HG03064 (cell line): ENCODE data around the gene HOMER2.
A peak's percentile ranks its signal among the peaks of the same experiment; 100 is the strongest.
"Not testable (repeated sequence)": the region's sequence is repeated elsewhere in the genome, so short reads cannot be mapped to it uniquely, and the experiment has no call there.

Experiments
- ATAC-seq: cut with Tn5 transposase; IDR thresholded peaks from one replicate; pipeline ENCODE4 v1.9.1; 2021; ENCODE audit warnings: low read depth; ENCODE audit not compliant: unreplicated experiment

Gene HOMER2

GRCh38 chr15:82840166-82840565 is 112.4 kb downstream of the HOMER2 start:
- ATAC-seq, result no peak

GRCh38 chr15:82839136-82839535 is 113.4 kb downstream of the HOMER2 start:
- no peak for ATAC-seq

GRCh38 chr15:82838096-82838735 is 114.3 kb downstream of the HOMER2 start:
- no peak for ATAC-seq

- ATAC-seq, result no peak
Measured at GRCh38 chr15:82835391-82835917, 117.1 kb downstream of the HOMER2 start.

DNA sequence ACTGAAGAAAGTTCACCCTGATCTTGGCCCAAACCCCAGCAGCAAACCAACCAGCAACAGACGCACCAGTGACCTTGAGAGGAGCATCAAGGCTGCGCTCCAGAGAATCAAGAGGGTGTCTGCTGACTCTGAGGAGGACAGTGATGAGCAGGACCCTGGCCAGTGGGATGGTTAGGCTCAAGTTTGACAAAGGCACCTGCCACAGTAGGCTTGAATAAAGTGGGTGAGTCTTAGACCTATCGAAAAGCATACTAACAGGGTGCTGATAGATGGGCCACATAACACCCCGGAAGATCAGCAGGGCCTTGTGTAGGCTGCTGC is 119.2 kb downstream of the HOMER2 start:
- no peak for ATAC-seq

GRCh38 chr15:82832601-82833361 is 119.7 kb downstream of the HOMER2 start:
- peak; percentile 89 for ATAC-seq

GRCh38 chr15:82831894-82832600 is 120.5 kb downstream of the HOMER2 start:
- peak; percentile 13 for ATAC-seq

DNA sequence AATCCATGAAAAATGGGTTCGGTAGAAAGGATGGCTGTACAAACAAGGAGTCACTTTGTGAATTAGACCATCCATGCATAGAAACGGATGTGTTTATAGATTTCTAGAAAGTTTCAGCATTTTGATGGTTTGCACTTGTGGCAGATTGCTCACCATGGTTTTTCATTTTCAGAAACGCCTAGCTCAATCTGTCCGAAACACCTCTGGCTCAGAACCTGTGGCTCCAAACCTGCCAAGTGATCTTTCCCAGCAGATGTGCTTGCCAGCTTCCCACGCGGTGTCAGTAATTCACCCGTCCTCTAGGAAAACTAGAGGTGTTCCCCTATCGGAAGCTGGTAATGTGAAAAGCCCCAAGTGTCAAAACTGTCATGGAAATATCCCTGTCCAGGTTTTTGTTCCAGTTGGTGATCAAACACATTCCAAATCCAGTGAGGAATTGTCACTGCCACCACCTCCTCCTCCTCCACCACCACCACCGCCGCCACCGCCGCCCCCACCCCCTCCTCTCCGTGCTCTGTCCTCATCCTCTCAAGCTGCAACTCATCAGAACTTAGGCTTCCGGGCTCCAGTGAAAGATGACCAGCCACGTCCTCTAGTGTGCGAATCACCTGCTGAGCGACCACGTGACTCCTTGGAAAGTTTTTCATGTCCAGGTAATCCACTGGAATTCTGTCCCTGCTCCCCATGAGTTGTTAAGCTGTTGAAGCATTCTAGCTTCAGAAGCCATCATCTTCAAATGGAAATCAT is 121.9 kb downstream of the HOMER2 start:
- no peak for ATAC-seq

GRCh38 chr15:82829234-82829633 is 123.3 kb downstream of the HOMER2 start:
- no peak for ATAC-seq

GRCh38 chr15:82828075-82828474 is 124.4 kb downstream of the HOMER2 start:
- ATAC-seq, result no peak

GRCh38 chr15:82823049-82823448 is 129.5 kb downstream of the HOMER2 start:
- no peak for ATAC-seq

DNA sequence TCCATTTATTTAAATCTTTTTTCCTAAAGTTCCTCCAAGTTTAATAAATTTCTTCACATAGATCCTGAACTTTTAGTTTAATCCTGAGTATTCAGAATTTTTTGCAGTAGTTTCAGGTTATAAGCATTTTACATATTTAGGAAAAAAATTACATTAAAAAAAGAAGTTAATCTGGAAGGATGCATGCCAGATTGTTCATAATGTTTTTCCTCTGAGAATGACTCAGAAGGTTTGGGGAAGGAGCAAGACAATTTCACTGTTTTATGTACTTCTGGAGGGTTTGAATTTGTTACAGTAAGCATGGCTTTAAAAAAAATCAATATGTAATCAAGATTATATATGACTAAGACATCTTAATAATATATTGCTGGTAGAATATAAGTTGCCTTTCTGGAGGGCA is 130.7 kb downstream of the HOMER2 start:
- not testable (repeated sequence) for ATAC-seq

GRCh38 chr15:82821396-82821795 is 131.1 kb downstream of the HOMER2 start:
- not testable (repeated sequence) for ATAC-seq

GRCh38 chr15:82820128-82820527 is 132.4 kb downstream of the HOMER2 start:
- ATAC-seq, result no peak

- no peak for ATAC-seq
Measured at GRCh38 chr15:82812994-82813393, 139.5 kb downstream of the HOMER2 start.

DNA sequence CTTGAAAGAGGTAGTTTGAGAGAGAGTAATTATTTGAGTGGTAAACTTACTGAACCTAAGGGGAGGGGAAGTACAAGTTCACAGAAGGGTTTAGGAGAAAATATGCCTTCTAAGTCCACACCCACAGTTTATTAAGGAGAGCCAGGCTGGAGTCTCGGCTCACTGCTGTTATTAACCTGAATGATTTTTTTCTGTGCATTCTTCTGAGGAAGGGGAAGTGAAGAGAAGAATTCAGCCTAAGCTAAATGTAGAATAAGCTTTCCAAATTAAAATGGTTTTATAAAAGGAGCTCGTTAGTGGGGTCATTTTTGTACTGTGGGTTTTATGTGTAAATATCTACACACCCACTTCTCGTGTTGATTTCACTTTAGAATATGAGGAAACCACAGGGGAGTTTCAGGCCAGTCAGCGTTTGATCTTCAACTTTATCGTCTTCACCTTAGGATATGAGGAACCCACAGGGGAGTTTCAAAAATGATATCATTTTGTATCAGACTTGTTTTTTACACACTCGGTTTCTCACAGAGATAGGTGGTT is 141.6 kb downstream of the HOMER2 start:
- no peak for ATAC-seq

DNA sequence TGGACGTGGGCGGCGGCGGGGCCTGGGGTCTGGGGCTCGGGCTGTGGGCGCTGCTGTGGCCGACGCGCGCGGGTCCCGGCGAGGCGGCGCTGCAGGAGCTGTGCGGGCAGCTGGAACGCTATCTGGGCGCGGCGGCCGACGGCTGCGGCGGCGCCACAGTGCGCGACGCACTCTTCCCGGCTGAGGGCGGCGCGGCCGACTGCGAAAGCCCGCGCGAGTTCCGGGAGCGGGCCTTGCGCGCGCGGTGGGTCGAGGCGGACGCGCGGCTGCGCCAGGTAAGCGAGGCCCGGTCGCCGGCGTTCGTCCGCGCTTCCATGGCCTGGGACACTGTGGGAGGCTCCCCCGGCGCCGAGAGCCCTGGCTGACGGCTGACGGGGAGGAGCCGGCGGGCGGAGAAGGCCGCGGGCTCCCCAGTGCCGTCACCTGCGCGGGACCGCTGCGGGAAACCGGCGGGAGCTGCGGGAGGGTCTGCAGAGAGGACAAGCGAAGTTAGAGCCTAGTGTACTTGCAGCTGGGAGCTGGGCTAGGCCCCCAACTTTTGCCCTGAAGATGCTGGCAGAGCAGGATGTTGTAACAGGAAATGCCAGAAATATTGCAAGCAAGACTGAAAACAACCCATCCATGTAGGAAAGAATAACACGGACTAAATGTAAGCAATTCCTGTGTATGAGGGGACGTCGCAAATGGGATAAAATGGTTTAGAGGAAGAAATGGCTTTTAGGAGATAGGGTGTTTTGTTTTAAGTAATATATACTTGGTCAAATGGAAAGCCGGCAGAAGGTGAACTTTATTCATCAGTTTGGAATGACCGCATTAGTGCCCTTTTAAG is 142.2 kb downstream of the HOMER2 start:
- ATAC-seq, result peak; percentile 23

DNA sequence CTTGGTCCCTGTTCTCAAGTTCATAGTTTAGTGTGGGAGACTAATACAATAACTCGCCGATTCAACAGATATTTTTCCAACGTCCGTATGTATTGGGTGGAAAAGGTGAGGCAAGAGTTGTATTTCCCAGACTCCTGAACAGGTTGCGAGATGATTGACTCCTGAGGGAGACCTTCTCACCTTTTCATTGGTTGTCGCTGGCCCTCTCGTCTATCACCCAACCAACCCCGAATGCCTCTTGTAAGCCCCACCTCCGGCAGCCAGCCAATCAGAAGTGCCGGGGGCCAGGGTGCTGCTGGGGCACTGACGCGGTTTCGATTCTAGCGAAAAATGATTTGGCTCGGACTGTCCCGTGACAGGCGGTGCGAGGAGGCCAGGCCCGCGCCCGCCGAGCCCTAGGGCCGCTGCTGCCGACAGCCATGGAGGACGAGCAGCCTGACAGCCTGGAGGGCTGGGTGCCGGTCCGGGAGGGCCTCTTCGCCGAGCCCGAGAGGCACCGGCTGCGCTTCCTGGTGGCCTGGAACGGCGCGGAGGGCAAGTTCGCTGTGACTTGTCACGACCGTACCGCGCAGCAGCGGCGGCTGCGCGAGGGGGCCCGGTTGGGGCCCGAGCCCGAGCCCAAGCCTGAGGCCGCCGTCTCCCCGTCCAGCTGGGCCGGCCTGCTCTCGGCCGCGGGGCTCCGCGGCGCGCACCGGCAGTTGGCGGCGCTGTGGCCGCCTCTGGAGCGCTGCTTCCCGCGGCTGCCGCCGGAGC is 143.0 kb downstream of the HOMER2 start, which contains the start of gene WHAMM:
TSS of gene WHAMM (plus strand) at position 321 of the 753 bp plus-strand sequence. CDS start at position 420, 99 bp downstream.
- ATAC-seq, result peak; percentile 78

- ATAC-seq, result no peak
Measured at GRCh38 chr15:82808634-82809041, 143.9 kb downstream of the HOMER2 start.
